ENCODE results near the gene GOLPH3.

GRCh38 chr5:32150366-32150765 lies 23.8 kb downstream of the GOLPH3 start:
- no peak for TF ChIP-seq EZH2 (IDR thresholded peaks at IDR 0.05; ENCODE audit: low read depth, low read length, severe bottlenecking)
- TF ChIP-seq CEBPB (IDR thresholded peaks at IDR 0.05; ENCODE audit: low read depth, low read length): no peak
- no peak for TF ChIP-seq RAD21 (IDR thresholded peaks at IDR 0.05 in 1 of 2, conservative IDR thresholded peaks at IDR 0.05 in 1 of 2; ENCODE audit: low read depth in 2 of 2, low read length in 2 of 2)
- no peak for TF ChIP-seq YY1 (IDR thresholded peaks at IDR 0.05; ENCODE audit: low read depth, low read length)
- TF ChIP-seq CTCF (IDR thresholded peaks at IDR 0.05; ENCODE audit: control extremely low read depth in 1 of 3, insufficient read depth in 1 of 3, low read depth in 1 of 3, low read length in 3 of 3): no peak
- no peak for TF ChIP-seq RFX5 (IDR thresholded peaks at IDR 0.05; ENCODE audit: borderline replicate concordance, low read depth, low read length)
- no peak for TF ChIP-seq JUND (IDR thresholded peaks at IDR 0.05; ENCODE audit: low read length)
- TF ChIP-seq HDAC2 (IDR thresholded peaks at IDR 0.05; ENCODE audit: borderline replicate concordance in 1 of 2, low read depth in 2 of 2, low read length in 2 of 2): no peak
- no peak for TF ChIP-seq CHD2 (IDR thresholded peaks at IDR 0.05; ENCODE audit: low read length)
- no peak for TF ChIP-seq POLR2AphosphoS5 (IDR thresholded peaks at IDR 0.05; ENCODE audit: low read depth, low read length)
- no peak for TF ChIP-seq CREB1 (IDR thresholded peaks at IDR 0.05)
- no peak for TF ChIP-seq BCL11A (IDR thresholded peaks at IDR 0.05; ENCODE audit: low read depth in 2 of 2, low read length in 2 of 2)
- TF ChIP-seq POU5F1 (IDR thresholded peaks at IDR 0.05; ENCODE audit: low read depth, low read length): no peak

Measured in H1 (cell line).